A673 (cell line): ENCODE measurements around the gene GPR132. TPM values are rescaled to one million over a fixed set of nuclear protein-coding genes. Genes with fewer than 3 reads are reported as not detected.

Experiments used
- BruUV-seq: library from RNA; stranded (reverse); fragments of 400-500 nt; replicated peaks from 2 replicates; lab custom pipeline; 2021; lab: Mats Ljungman, UMichigan
- CTCF ChIA-PET: fragments of 300-600 bp; sonication (Branson Sonifier 250); formaldehyde crosslinking; loops from one replicate; lab custom pipeline; 2022; ENCODE audit warnings: antibody characterized with exemption; lab: Charles Lee
- POLR2A ChIA-PET: fragments of 300-600 bp; sonication (Branson Sonifier 250); formaldehyde crosslinking; loops from one replicate; lab custom pipeline; 2022; ENCODE audit warnings: antibody characterized with exemption; ENCODE audit not compliant: low non-redundant PET; lab: Charles Lee
- DNase-seq: peaks from one replicate; pipeline ENCODE4 v3.0.0-alpha.2; 2015; ENCODE audit warnings: low spot score
- H3K27ac ChIP-seq: fragments of 200-600 bp; sonication (generic); 2 replicates; pipeline ENCODE4 v1.5.1; 2016; ENCODE audit warnings: mixed run types, low read depth, mild to moderate bottlenecking, mixed read lengths, antibody characterized with exemption, low read length; ENCODE audit not compliant: poor library complexity, severe bottlenecking
- H3K27me3 ChIP-seq: fragments of 200-600 bp; sonication (generic); replicated peaks from 2 replicates; pipeline ENCODE4 v1.6.1; 2017; ENCODE audit warnings: mixed run types, low read depth, mild to moderate bottlenecking, mixed read lengths, antibody characterized with exemption, low read length; ENCODE audit not compliant: insufficient read depth, poor library complexity
- H3K36me3 ChIP-seq: fragments of 200-600 bp; sonication (generic); 2 replicates; pipeline ENCODE4 v1.6.1; 2016; ENCODE audit warnings: mixed run types, mild to moderate bottlenecking, mixed read lengths, antibody characterized with exemption, low read length; ENCODE audit not compliant: insufficient read depth, poor library complexity, severe bottlenecking
- H3K4me1 ChIP-seq: fragments of 200-600 bp; sonication (generic); 2 replicates; pipeline ENCODE4 v1.6.1; 2017; ENCODE audit warnings: mixed run types, mild to moderate bottlenecking, mixed read lengths, antibody characterized with exemption, low read length; ENCODE audit not compliant: insufficient read depth, poor library complexity, severe bottlenecking
- H3K4me3 ChIP-seq: fragments of 200-600 bp; sonication (generic); 2 replicates; pipeline ENCODE4 v1.5.1; 2016; ENCODE audit warnings: low read depth, mixed run types, mild to moderate bottlenecking, mixed read lengths, low read length; ENCODE audit not compliant: poor library complexity, severe bottlenecking
- H3K9me3 ChIP-seq: fragments of 200-600 bp; sonication (generic); 2 replicates; pipeline ENCODE4 v1.6.1; 2016; ENCODE audit warnings: mixed run types, low read depth, mild to moderate bottlenecking, mixed read lengths, antibody characterized with exemption, low read length; ENCODE audit not compliant: poor library complexity, severe bottlenecking
- CTCF ChIP-seq: fragments of 300-800, 200-600 bp; sonication (generic); conservative IDR thresholded peaks from 2 replicates; pipeline ENCODE4 v1.5.1; 2017; ENCODE audit warnings: low read depth, mild to moderate bottlenecking, antibody characterized with exemption, low read length, moderate library complexity, mixed read lengths
- EZH2 ChIP-seq: fragments of 200-600 bp; sonication (generic); IDR thresholded peaks from 2 replicates; pipeline ENCODE4 v1.6.1; 2017; ENCODE audit warnings: borderline replicate concordance, low read depth, mild to moderate bottlenecking, mixed read lengths, antibody characterized with exemption, low read length; ENCODE audit not compliant: poor library complexity, severe bottlenecking
- intact Hi-C: fragments of 100-400 bp; cut with micrococcal nuclease; formaldehyde crosslinking; loops from one replicate; pipeline ENCODE4 v1.10.0; 2022; ENCODE audit not compliant: unreplicated experiment
- total RNA-seq: library from RNA; stranded (reverse); gene quantifications from 2 replicates; pipeline ENCODE4 v1.2.3, GENCODE V29; 2021

The GPR132 gene
- total RNA-seq, 1 experiment from 2014 or later: not detected

GRCh38 chr14:105071326-105071725 lies 6.1 kb upstream of the GPR132 start:
- no peaks in the 10 kb centered on the region for H3K9me3 ChIP-seq
- CTCF ChIA-PET: no interaction called here
- no TSS peak for BruUV-seq
- no peak overlapping the region for H3K27ac ChIP-seq
- H3K27me3 ChIP-seq: peaks cover 2% of the 10 kb centered on the region
- no peak for TF ChIP-seq CTCF
- no peak for TF ChIP-seq EZH2
- no peaks in the 10 kb centered on the region for H3K4me1 ChIP-seq
- POLR2A ChIA-PET: no interaction called here
- DNase-seq: no peak
- intact Hi-C loops: no loop called here
- H3K4me3 ChIP-seq: no peak overlapping the region
- no peaks in the 10 kb centered on the region for H3K36me3 ChIP-seq

- no peaks in the 10 kb centered on the region for H3K4me1 ChIP-seq
- BruUV-seq: no TSS peak
- no peak for TF ChIP-seq CTCF
- no peak for TF ChIP-seq EZH2
- peaks cover 2% of the 10 kb centered on the region for H3K27me3 ChIP-seq
- H3K27ac ChIP-seq: no peak overlapping the region
- H3K36me3 ChIP-seq: no peaks in the 10 kb centered on the region
- CTCF ChIA-PET: no interaction called here
- POLR2A ChIA-PET: no interaction called here
- H3K9me3 ChIP-seq: no peaks in the 10 kb centered on the region
- no peak for DNase-seq
- no peak overlapping the region for H3K4me3 ChIP-seq
- intact Hi-C loops: no loop called here
These were observed 5.5 kb upstream of the GPR132 start for GRCh38 chr14:105070760-105071137.

GRCh38 chr14:105069871-105070759 lies 4.9 kb upstream of the GPR132 start:
- DNase-seq: no peak
- ChIA-PET CTCF (no interaction called here), POLR2A (no interaction called here)
- TF ChIP-seq CTCF (no peak), EZH2 (no peak)
- intact Hi-C loops: no loop called here
- H3K9me3 ChIP-seq: no peaks in the 10 kb centered on the region
- peaks cover 2% of the 10 kb centered on the region for H3K27me3 ChIP-seq
- H3K36me3 ChIP-seq: no peaks in the 10 kb centered on the region
- H3K4me3 ChIP-seq: no peak overlapping the region
- H3K27ac ChIP-seq: no peak overlapping the region
- no TSS peak for BruUV-seq
- no peaks in the 10 kb centered on the region for H3K4me1 ChIP-seq
